Measurements from ENCODE around the gene PAPPA2.
"Not testable (repeated sequence)": the region's sequence is repeated elsewhere in the genome, so short reads cannot be mapped to it uniquely, and the experiment has no call there.

PAPPA2 gene, protein sequence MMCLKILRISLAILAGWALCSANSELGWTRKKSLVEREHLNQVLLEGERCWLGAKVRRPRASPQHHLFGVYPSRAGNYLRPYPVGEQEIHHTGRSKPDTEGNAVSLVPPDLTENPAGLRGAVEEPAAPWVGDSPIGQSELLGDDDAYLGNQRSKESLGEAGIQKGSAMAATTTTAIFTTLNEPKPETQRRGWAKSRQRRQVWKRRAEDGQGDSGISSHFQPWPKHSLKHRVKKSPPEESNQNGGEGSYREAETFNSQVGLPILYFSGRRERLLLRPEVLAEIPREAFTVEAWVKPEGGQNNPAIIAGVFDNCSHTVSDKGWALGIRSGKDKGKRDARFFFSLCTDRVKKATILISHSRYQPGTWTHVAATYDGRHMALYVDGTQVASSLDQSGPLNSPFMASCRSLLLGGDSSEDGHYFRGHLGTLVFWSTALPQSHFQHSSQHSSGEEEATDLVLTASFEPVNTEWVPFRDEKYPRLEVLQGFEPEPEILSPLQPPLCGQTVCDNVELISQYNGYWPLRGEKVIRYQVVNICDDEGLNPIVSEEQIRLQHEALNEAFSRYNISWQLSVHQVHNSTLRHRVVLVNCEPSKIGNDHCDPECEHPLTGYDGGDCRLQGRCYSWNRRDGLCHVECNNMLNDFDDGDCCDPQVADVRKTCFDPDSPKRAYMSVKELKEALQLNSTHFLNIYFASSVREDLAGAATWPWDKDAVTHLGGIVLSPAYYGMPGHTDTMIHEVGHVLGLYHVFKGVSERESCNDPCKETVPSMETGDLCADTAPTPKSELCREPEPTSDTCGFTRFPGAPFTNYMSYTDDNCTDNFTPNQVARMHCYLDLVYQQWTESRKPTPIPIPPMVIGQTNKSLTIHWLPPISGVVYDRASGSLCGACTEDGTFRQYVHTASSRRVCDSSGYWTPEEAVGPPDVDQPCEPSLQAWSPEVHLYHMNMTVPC (N-terminal part only)

GRCh38 chr1:176462674-176463378 is at the start of gene PAPPA2:
TSS of gene PAPPA2 (plus strand) at chr1:176463175. CDS start at chr1:176556323, 93,148 bp downstream.
- no peak for DNase-seq (ENCODE audit: low spot score)

DNA sequence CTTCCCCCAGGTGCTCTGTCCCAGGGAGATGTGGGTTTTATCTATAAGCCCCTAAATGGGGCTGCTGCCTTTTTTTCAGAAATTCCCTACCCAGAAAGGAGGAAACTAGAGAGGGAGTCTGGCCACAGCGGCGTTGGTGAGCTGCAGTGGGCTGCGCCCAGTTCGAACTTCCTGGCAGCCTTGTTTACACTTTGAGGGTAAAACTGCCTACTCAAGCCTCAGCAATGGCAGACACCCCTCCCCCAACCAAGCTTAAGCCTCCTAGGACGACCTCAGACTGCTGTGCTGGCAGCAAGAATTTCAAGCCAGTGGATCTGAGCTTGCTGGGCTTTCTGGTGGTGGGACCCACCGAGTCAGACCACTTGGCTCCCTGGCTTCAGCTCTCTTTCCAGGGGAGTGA is 46.2 kb upstream of the PAPPA2 start:
- no peak for DNase-seq (ENCODE audit: low spot score)

- DNase-seq (ENCODE audit: low spot score) = not testable (repeated sequence)
Measured at GRCh38 chr1:176419608-176420007, 43.4 kb upstream of the PAPPA2 start.

- DNase-seq (ENCODE audit: low spot score) = no peak
Measured at GRCh38 chr1:176434234-176434633, 28.7 kb upstream of the PAPPA2 start.

GRCh38 chr1:176436251-176436650 is 26.7 kb upstream of the PAPPA2 start:
- no peak for DNase-seq (ENCODE audit: low spot score)

- no peak for DNase-seq (ENCODE audit: low spot score)
Measured at GRCh38 chr1:176440176-176440575, 22.8 kb upstream of the PAPPA2 start.

DNA sequence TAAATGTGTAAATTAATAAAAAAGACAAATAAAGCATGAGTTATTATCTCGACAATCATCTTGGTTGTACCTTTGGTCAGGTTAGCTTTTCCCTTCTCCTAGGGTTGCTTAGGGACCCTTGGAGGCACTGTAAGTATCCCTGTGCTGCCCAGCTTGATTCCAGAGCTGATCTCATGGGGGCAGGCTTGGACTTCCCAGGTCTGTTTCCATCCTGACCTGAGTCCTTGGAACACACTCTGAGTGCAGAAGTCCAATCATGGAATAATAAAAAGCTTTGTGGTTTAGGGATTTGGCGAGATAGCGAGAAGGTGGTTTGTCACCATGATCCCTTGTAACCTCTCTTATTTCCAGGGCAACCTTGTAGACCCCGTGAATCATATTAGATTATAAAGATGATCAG is 18.7 kb upstream of the PAPPA2 start:
- no peak for DNase-seq (ENCODE audit: low spot score)

- DNase-seq (ENCODE audit: low spot score) = no peak
Measured at GRCh38 chr1:176445402-176445801, 17.6 kb upstream of the PAPPA2 start.

- DNase-seq (ENCODE audit: low spot score) = no peak
Measured at GRCh38 chr1:176448340-176448739, 14.6 kb upstream of the PAPPA2 start.

DNA sequence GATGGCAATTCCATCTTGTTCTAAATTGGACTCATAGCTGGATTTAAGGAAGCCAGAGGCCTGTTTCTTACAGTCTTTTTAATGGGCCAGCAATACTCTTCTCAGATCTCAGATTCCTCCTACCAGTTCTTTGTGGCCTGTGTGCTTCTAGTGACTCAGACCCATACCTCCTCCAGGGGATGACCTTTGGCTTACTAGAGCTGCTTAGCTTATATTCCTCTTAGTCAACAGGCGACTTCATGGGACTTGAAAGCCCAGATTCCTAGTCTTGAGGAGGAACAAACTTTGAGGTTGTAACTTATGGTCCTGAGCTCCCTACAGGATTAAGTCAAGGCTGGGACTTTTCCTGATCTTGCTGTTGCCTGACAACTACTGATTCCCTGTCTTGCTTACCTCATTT is 12.4 kb upstream of the PAPPA2 start:
- no peak for DNase-seq (ENCODE audit: low spot score)

- not testable (repeated sequence) for DNase-seq (ENCODE audit: low spot score)
Measured at GRCh38 chr1:176451741-176452140, 11.2 kb upstream of the PAPPA2 start.

GRCh38 chr1:176456795-176457194 is 6.2 kb upstream of the PAPPA2 start:
- DNase-seq (ENCODE audit: low spot score) = no peak

DNA sequence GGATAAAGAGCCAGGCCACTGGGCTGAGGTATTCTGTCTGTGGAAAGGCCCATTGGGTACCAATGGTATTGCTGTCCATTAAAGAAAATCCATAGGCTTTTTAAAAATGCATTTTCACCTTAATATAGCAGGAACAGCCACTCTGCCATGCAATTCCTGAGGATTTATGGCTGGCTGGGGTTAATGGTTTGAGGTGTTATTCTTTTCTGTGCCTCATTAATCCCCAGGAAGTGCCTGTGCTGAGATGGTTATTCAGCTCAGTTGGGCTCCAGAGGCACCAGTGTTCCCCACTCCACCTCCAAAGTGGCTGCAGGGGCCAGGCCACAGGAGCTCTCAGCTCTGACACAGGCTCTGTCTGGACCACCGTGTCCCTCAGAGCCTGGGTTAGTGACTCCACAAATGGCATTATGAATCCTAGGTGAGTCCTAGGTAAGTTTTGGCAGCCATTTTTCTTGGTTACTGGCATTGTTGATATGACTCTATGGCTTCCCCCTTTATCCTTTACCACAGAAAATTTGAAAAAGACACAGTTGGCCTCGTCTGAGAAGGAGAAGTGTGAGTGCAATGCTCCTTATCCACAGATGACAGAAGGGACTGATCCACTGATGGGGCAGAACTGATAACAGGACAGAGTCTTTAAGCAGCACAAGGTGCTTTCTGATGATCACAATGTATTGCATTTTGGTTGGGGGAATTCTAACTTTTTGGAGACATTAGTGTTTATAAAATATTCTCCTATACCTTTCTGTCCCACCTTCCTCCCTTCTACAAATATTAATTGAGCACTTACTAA is 2.2 kb upstream of the PAPPA2 start:
- DNase-seq (ENCODE audit: low spot score) = no peak

- no peak for DNase-seq (ENCODE audit: low spot score)
Measured at GRCh38 chr1:176461576-176461975, 1.4 kb upstream of the PAPPA2 start.

- DNase-seq (ENCODE audit: low spot score) = no peak
Measured at GRCh38 chr1:176466514-176466913, 3.5 kb downstream of the PAPPA2 start.

GRCh38 chr1:176469450-176470010 is 6.6 kb downstream of the PAPPA2 start:
- no peak for DNase-seq (ENCODE audit: low spot score)

DNA sequence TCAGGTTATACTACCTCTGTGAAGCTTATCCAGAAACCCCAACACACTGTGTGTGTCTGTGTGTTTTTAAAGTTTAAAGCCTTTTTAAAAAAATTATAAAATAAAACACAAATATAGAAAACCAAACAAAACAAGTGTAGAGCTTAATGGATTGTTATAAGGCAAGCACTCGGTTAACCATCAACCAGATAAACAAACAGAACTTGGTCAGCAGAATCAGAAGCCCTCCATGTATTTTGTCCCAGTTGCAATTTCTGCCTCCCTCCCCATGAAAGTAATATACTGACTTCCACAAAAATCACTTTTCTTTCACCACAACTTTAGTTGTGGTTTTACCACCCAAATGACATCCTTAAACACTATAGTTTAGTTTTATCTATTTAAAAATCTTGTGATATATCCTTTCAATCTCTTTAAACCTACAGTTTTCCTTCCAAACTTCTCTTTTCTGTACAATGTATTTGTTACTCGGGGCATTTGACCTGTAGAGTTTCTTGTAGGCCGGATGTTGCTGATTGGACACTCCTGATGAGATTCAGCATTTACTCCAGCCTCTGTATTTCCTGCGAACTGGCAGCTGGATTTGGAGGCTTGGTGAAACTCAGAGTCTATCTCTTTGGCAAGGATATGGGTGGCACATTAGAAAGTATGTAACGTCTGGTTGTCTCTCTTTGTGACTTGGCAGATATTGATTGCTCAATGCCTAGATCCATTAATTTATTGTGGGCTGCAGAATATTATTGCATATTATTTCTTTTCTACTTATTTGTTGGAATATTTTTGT is 8.6 kb downstream of the PAPPA2 start:
- DNase-seq (ENCODE audit: low spot score) = no peak

GRCh38 chr1:176479971-176480370 is 17.0 kb downstream of the PAPPA2 start:
- DNase-seq (ENCODE audit: low spot score) = no peak

DNA sequence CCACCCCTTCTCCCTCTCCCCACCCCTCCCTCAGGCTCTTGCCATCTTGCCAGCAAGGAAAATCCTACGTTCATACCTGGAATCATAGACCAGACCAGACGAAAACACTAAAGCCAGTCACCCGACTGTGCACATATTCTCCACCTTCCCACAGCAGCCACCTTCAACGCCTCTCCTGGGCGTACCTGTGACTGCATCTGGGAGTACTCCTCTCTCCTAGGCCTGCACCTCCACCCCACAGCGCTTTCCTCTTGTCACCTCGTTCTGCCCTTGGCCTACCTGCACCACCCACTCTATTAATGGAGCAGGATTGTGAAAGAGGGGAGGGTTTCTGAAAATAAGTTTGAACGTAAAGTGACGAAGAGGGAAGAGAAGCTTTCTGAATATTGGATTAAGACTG is 17.8 kb downstream of the PAPPA2 start:
- DNase-seq (ENCODE audit: low spot score) = no peak

DNA sequence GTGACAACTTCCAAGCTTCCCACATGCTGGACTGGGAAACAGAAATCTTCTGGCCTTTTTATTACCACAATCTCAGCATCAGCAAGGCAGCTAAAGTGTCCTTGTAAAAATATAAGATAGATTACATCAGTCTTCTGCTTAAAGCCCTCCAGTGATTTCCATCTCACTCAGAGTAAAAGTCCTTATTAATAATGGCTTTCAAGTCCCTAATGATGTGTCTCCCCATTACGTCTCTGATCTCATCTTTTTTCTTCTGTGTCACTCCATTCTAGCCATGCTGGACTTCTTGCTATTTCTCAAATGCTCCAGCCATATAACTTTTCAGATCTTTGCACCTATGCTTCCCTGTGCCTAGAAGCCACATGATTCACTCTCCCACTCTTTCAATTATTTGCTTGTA is 22.1 kb downstream of the PAPPA2 start:
- DNase-seq (ENCODE audit: low spot score) = no peak

Data from AG08395 (cell line).